ENCODE measurements around the gene ACOT7. TPM values are rescaled to one million over a fixed set of nuclear protein-coding genes. Genes with fewer than 3 reads are reported as not detected.

Gene ACOT7
- total RNA-seq, 1 experiment from 2014 or later = 151 TPM

GRCh38 chr1:6425658-6426057, 32.1 kb upstream of the ACOT7 start:
- Mint-ChIP-seq H3K27me3 (ENCODE audit: low read depth) (peaks cover 66% of the 10 kb centered on the region), H3K9me3 (no peaks in the 10 kb centered on the region), H3K36me3 (no peaks in the 10 kb centered on the region), H3K4me3 (no peak overlapping the region), H3K27ac (no peak overlapping the region), H3K4me1 (peaks cover 15% of the 10 kb centered on the region)
- POLR2A ChIA-PET = no interaction called here
- no peak for ATAC-seq
- no peak for TF ChIP-seq ZNF416 (CRISPR knock-in tag; IDR thresholded peaks at IDR 0.05)
- TF ChIP-seq SOX15 (CRISPR knock-in tag; IDR thresholded peaks at IDR 0.05) = no peak
- TF ChIP-seq ZNF396 (CRISPR knock-in tag; IDR thresholded peaks at IDR 0.05; ENCODE audit: borderline replicate concordance) = no peak
- TF ChIP-seq ZNF512 (CRISPR knock-in tag; IDR thresholded peaks at IDR 0.05; ENCODE audit: borderline replicate concordance) = no peak
- no peak for TF ChIP-seq TP53 (CRISPR knock-in tag; IDR thresholded peaks at IDR 0.05)
- TF ChIP-seq PRDM15 (CRISPR knock-in tag; IDR thresholded peaks at IDR 0.05) = no peak
- no peak for TF ChIP-seq SMAD4 (CRISPR knock-in tag; IDR thresholded peaks at IDR 0.05)
- TF ChIP-seq FOXP1 (CRISPR knock-in tag; IDR thresholded peaks at IDR 0.05; ENCODE audit: borderline replicate concordance) = no peak
- no peak for DNase-seq (ENCODE audit: low spot score)
- CTCF ChIA-PET = interaction anchor here (1.0 to 2.8 kb wide), 6 partner anchors 12 to 180 kb away, joined by 3 to 19 read pairs (median 8); no protein-coding TSS in a partner anchor

GRCh38 chr1:6424619-6425593, 31.3 kb upstream of the ACOT7 start, which contains the start of gene ESPN:
Gene ESPN, plus strand, starts transcription at chr1:6424776. Its CDS starts 180 bp downstream, at chr1:6424956.
- TF ChIP-seq CTCF (IDR thresholded peaks at IDR 0.05) = no peak
- 0 out of 2 replicates have a peak, but pooled peaks have one; percentile 5 for TF ChIP-seq ZNF423 (CRISPR knock-in tag; IDR thresholded peaks at IDR 0.05)
- TF ChIP-seq RELA (CRISPR knock-in tag; IDR thresholded peaks at IDR 0.05; ENCODE audit: borderline replicate concordance) = peak; percentile 25; the same call in 1 of the 2 replicates
- TF ChIP-seq HMGXB4 (CRISPR knock-in tag; IDR thresholded peaks at IDR 0.05) = 0 out of 2 replicates have a peak, but pooled peaks have one; percentile 19
- 0 out of 2 replicates have a peak, but pooled peaks have one; percentile 38 for TF ChIP-seq CREM (CRISPR knock-in tag; IDR thresholded peaks at IDR 0.05)
- TF ChIP-seq ZNF671 (CRISPR knock-in tag; IDR thresholded peaks at IDR 0.05) = no peak
- TF ChIP-seq JAZF1 (CRISPR knock-in tag; IDR thresholded peaks at IDR 0.05) = no peak
- H3K27me3 Mint-ChIP-seq (ENCODE audit: low read depth) = peaks cover 70% of the 10 kb centered on the region
- CTCF ChIA-PET = interaction anchor here (0.6 to 2.8 kb wide), 6 partner anchors 13 to 180 kb away, joined by 3 to 19 read pairs (median 6); no protein-coding TSS in a partner anchor
- ATAC-seq (peak; percentile 13), DNase-seq (ENCODE audit: low spot score) (no peak)
- no peaks in the 10 kb centered on the region for H3K9me3 Mint-ChIP-seq
- peaks cover 8% of the 10 kb centered on the region for H3K4me1 Mint-ChIP-seq
- no peak within 1 kb of the TSS for H3K27ac Mint-ChIP-seq
- POLR2A ChIA-PET = no interaction called here
- H3K36me3 Mint-ChIP-seq = no peaks in the 10 kb centered on the region
- H3K4me3 Mint-ChIP-seq = peak within 1 kb of the TSS; percentile 60
